Measurements from ENCODE around the gene CDK19.

Gene CDK19

DNA sequence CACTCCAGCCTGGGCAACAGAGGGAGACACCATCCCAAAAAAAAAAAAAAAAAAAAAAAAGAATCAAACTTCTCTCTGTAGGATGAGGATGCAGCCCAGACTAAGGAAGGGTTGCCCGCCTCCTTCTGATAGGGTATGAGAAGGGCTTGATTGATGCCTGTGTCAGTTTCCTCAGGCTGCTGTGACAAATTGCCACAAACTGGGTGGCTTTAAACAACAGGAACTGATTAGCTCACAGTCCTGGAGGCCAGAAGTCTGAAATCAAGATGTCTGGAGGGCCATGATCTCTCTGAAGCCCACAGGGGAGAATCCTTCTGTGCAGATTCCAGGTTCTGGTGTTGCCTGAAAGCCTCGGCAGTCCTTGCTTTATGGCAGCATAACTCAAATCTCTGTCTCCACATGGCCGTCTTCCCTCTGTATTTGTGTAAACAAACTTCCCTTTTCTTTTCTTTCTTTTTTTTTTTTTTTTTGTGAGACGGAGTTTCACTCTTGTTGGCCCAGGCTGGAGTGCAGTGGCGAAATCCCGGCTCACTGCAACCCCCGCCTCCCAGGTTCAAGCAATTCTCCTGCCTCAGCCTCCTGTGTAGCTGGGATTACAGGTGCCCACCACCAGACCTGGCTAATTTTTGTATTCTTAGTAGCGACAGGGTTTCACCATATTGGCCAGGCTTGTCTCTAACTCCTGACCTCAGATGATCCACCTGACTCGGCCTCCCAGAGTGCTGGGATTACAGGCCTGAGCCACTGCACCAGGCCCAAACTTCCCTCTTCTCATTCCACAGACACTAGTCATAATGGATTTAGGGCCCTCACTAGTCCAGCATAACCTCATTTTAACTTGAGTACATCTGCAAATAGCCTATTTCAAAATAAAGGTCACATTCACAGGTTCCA is 11.2 kb upstream of the CDK19 start:
- H3K27ac ChIP-seq = no peak overlapping the region
- TF ChIP-seq ZFX (IDR thresholded peaks at IDR 0.05; ENCODE audit: borderline replicate concordance) = no peak
- TF ChIP-seq, protein P1, sequence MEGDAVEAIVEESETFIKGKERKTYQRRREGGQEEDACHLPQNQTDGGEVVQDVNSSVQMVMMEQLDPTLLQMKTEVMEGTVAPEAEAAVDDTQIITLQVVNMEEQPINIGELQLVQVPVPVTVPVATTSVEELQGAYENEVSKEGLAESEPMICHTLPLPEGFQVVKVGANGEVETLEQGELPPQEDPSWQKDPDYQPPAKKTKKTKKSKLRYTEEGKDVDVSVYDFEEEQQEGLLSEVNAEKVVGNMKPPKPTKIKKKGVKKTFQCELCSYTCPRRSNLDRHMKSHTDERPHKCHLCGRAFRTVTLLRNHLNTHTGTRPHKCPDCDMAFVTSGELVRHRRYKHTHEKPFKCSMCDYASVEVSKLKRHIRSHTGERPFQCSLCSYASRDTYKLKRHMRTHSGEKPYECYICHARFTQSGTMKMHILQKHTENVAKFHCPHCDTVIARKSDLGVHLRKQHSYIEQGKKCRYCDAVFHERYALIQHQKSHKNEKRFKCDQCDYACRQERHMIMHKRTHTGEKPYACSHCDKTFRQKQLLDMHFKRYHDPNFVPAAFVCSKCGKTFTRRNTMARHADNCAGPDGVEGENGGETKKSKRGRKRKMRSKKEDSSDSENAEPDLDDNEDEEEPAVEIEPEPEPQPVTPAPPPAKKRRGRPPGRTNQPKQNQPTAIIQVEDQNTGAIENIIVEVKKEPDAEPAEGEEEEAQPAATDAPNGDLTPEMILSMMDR (IDR thresholded peaks at IDR 0.05) = no peak

DNA sequence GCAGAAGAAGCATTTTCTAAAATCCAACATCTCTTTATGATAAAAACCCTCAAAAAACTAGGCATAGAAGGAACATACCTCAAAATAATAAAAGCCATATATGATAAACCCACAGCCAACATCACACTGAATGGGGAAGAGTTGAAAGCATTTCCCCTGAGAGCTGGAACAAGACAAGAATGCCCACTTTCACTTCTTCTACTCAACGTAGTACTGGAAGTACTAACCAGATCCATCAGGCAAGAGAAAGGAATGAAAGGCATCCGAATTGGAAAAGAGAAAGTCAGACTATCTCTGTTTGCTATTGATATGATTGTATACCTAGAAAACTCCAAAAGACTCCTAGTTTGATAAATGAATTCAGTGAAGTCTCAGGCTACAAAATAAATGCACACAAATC is 7.9 kb upstream of the CDK19 start:
- H3K27ac ChIP-seq = no peak overlapping the region
- TF ChIP-seq ZFX (IDR thresholded peaks at IDR 0.05; ENCODE audit: borderline replicate concordance) = no peak
- TF ChIP-seq, protein P1 (IDR thresholded peaks at IDR 0.05) = no peak

DNA sequence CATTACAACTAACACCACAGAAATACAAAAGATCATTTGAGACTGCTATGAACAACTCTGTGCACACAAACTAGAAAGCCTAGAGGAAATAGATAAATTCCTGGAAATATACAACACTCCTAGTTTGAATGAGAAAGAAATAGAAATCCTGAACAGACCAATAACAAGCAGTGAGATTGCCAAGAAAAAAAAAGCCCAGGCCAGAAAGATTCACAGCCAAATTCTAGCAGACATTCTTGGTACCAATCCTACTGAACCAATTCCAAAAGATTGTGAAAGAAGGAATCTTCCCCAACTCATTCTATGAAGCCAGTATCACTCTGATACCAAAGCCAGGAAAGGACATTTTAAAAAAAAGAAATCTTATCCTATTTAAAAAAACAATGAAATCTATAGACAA is 7.0 kb upstream of the CDK19 start:
- TF ChIP-seq, protein P1 (IDR thresholded peaks at IDR 0.05) = no peak
- TF ChIP-seq ZFX (IDR thresholded peaks at IDR 0.05; ENCODE audit: borderline replicate concordance) = no peak
- H3K27ac ChIP-seq = no peak overlapping the region

DNA sequence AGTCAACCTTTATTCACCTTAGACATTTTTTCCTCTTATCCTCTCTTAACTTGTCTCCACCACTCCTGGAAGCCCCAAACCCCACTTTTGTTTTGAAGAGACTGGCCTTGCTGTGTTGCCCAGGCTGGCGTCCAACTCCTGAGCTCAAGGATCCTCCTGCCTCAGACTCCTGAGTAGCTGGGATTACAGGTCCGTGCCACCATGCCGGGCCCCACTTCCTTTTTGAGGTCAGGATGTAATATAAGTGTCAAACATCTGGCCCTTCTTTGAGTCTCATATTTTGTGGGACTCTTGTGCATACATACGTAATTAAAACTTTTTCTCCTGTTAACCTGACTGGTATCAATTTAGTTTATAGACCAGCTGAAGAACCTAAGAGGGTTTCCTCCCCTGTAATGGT is 1.4 kb upstream of the CDK19 start:
- TF ChIP-seq, protein P1 (IDR thresholded peaks at IDR 0.05) = no peak
- TF ChIP-seq ZFX (IDR thresholded peaks at IDR 0.05; ENCODE audit: borderline replicate concordance) = no peak
- peak overlapping the region; percentile 91 for H3K27ac ChIP-seq

DNA sequence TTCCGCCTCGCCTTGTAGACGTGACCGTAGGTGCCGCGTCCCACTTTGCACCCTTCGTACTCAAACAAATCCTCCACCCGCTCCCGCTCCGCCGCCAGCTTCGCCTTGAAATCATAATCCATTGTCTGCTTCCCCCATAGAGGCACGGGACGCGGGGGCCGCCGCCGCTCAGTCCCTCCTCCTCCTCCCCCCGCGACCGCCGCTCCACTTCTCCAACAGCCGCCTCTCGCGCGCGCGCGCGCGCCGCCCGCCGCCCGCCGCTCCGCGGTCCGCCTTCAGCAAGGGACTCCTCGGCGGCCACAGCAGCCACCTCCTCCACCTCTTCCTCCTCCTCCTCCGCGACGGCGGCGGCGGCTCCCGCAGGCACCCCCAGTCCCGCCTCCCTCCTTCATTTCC is 256 bp downstream of the CDK19 start:
- peak overlapping the region; percentile 91 for H3K27ac ChIP-seq
- TF ChIP-seq, protein P1 (IDR thresholded peaks at IDR 0.05) = no peak
- no peak for TF ChIP-seq ZFX (IDR thresholded peaks at IDR 0.05; ENCODE audit: borderline replicate concordance)

DNA sequence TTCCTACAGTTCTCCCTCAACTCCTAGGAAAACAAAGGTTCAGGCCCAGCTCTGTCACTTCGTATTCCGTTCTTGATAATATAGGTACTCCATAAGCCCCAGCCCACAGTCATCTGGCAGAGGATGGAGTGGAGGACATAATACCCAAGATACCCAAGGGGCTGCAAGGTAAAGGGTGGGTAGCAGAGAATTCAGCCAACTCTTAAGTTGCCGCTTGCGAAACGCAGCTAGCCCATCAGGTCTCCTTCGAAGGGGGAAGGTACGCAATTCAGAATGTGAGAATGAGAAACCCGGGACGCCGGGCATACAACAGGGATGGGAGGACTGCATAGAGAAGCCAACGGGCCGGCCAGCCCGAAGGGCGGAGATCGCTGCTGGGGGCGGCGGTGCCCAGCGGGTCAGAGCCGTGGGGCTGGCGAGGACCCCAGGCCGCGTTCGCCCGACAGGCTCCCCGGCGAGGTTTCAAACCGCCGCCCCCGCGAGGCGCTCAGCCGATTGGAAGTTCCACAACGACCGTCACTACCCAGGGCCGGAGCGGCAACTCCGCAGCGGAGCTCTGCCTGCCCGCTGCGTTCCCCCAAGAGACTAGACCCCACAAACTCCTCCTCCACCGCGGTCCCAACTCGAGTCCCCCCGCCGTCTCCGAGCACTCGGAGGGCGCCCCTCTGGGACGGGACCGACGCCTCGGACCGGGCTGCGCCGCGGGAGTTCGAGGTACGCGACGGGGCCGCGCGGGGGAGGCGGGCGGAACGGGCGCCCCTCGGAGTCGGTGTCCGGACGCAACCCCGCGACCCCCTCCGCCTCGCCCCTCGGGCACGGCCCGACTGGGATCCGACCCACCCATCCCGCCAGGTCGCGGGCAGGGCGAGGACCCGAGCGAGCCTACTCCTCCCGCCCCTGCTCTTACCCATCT is 911 bp downstream of the CDK19 start:
- TF ChIP-seq, protein P1 (IDR thresholded peaks at IDR 0.05) = no peak
- TF ChIP-seq ZFX (IDR thresholded peaks at IDR 0.05; ENCODE audit: borderline replicate concordance) = no peak
- peak overlapping the region; percentile 91 for H3K27ac ChIP-seq

Measured in 22Rv1 (cell line).